ENCODE measurements around the gene APBB2.
"Not testable (repeated sequence)": the region's sequence is repeated elsewhere in the genome, so short reads cannot be mapped to it uniquely, and the experiment has no call there.

DNA sequence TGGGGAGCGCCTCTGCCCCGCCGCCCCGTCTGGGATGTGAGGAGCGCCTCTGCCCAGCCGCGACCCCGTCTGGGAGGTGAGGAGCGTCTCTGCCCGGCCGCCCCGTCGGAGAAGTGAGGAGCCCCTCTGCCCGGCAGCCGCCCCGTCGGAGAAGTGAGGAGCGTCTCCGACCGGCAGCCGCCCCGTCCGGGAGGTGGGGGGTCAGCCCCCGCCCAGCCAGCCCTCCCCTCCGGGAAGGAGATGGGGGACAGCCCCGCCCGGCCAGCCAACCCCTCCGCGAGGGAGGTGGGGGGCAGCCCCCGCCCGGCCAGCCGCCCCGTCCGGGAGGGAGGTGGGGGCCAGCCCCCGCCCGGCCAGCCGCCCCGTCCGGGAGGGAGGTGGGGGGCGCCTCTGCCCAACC is 165.2 kb downstream of the APBB2 start:
- not testable (repeated sequence) for TF ChIP-seq CTCF (conservative IDR thresholded peaks at IDR 0.05 in 1 of 2, IDR thresholded peaks at IDR 0.05 in 1 of 2; ENCODE audit: extremely low read depth in 1 of 2, insufficient read depth in 1 of 2, low read depth in 1 of 2, low read length in 2 of 2); EZH2 (IDR thresholded peaks at IDR 0.05; ENCODE audit: borderline replicate concordance, low read length)
